T-helper 2 cell treated with Interferon-gamma antibody and Interleukin-4, amounts not matched to agents 5 μg/mL and 100 μg/mL, for 36 hours (primary cell): ENCODE data around the gene EDAR.

Source experiments
- DNase-seq: peaks from one replicate; pipeline ENCODE4 v3.0.0; 2021; ENCODE audit warnings: low spot score
- H3K27ac Mint-ChIP-seq: one replicate; pipeline ENCODE4 v1.8.0; 2021; ENCODE audit warnings: mild to moderate bottlenecking, mixed read lengths
- H3K27me3 Mint-ChIP-seq: one replicate; pipeline ENCODE4 v1.8.0; 2021; ENCODE audit warnings: low read depth, mixed read lengths
- H3K36me3 Mint-ChIP-seq: one replicate; pipeline ENCODE4 v1.8.0; 2021; ENCODE audit warnings: low read depth, mixed read lengths
- H3K4me1 Mint-ChIP-seq: one replicate; pipeline ENCODE4 v1.8.0; 2021; ENCODE audit warnings: low read depth, mixed read lengths
- H3K4me3 Mint-ChIP-seq: one replicate; pipeline ENCODE4 v1.8.0; 2022; ENCODE audit warnings: mild to moderate bottlenecking, moderate library complexity, mixed read lengths
- H3K9me3 Mint-ChIP-seq: one replicate; pipeline ENCODE4 v1.8.0; 2021; ENCODE audit warnings: mixed read lengths

Gene EDAR

GRCh38 chr2:108968619-108969018 lies 20.4 kb downstream of the EDAR start:
- no peak overlapping the region for H3K27ac Mint-ChIP-seq

GRCh38 chr2:108967757-108968156 lies 21.3 kb downstream of the EDAR start:
- no peak for DNase-seq
- H3K27me3 Mint-ChIP-seq, result no peaks in the 10 kb centered on the region
- H3K4me1 Mint-ChIP-seq, result peaks cover 6% of the 10 kb centered on the region
- no peak overlapping the region for H3K4me3 Mint-ChIP-seq
- H3K9me3 Mint-ChIP-seq, result no peaks in the 10 kb centered on the region
- no peaks in the 10 kb centered on the region for H3K36me3 Mint-ChIP-seq
- H3K27ac Mint-ChIP-seq, result no peak overlapping the region

More at GRCh38 chr2:108968619-108969018, 20.4 kb downstream of the EDAR start:
- H3K4me1 Mint-ChIP-seq, result peaks cover 6% of the 10 kb centered on the region
- H3K36me3 Mint-ChIP-seq, result no peaks in the 10 kb centered on the region
- H3K4me3 Mint-ChIP-seq, result no peak overlapping the region
- DNase-seq, result no peak
- H3K27me3 Mint-ChIP-seq, result no peaks in the 10 kb centered on the region
- H3K9me3 Mint-ChIP-seq, result no peaks in the 10 kb centered on the region

GRCh38 chr2:108965540-108966289 lies 23.3 kb downstream of the EDAR start:
- Mint-ChIP-seq H3K9me3 (no peaks in the 10 kb centered on the region), H3K27ac (no peak overlapping the region), H3K27me3 (no peaks in the 10 kb centered on the region), H3K36me3 (no peaks in the 10 kb centered on the region), H3K4me1 (peaks cover 6% of the 10 kb centered on the region), H3K4me3 (no peak overlapping the region)
- no peak for DNase-seq

GRCh38 chr2:108963057-108963456 lies 26.0 kb downstream of the EDAR start:
- no peak for DNase-seq
- Mint-ChIP-seq H3K4me1 (peaks cover 6% of the 10 kb centered on the region), H3K27ac (no peak overlapping the region), H3K9me3 (no peaks in the 10 kb centered on the region), H3K27me3 (no peaks in the 10 kb centered on the region), H3K36me3 (no peaks in the 10 kb centered on the region), H3K4me3 (no peak overlapping the region)

- no peak for DNase-seq
- no peak overlapping the region for H3K27ac Mint-ChIP-seq
- peaks cover 6% of the 10 kb centered on the region for H3K4me1 Mint-ChIP-seq
- H3K36me3 Mint-ChIP-seq, result no peaks in the 10 kb centered on the region
- H3K4me3 Mint-ChIP-seq, result no peak overlapping the region
- no peaks in the 10 kb centered on the region for H3K27me3 Mint-ChIP-seq
- H3K9me3 Mint-ChIP-seq, result no peaks in the 10 kb centered on the region
Observed at GRCh38 chr2:108961796-108962195, 27.2 kb downstream of the EDAR start.

GRCh38 chr2:108960006-108960405 lies 29.0 kb downstream of the EDAR start:
- Mint-ChIP-seq H3K27ac (no peak overlapping the region), H3K4me3 (no peak overlapping the region), H3K4me1 (no peaks in the 10 kb centered on the region)

GRCh38 chr2:108959401-108959800 lies 29.6 kb downstream of the EDAR start:
- no peaks in the 10 kb centered on the region for H3K27me3 Mint-ChIP-seq
- H3K4me1 Mint-ChIP-seq, result no peaks in the 10 kb centered on the region
- H3K27ac Mint-ChIP-seq, result no peak overlapping the region
- no peaks in the 10 kb centered on the region for H3K9me3 Mint-ChIP-seq
- H3K4me3 Mint-ChIP-seq, result no peak overlapping the region
- no peak for DNase-seq
- no peaks in the 10 kb centered on the region for H3K36me3 Mint-ChIP-seq

More at GRCh38 chr2:108960006-108960405, 29.0 kb downstream of the EDAR start:
- H3K36me3 Mint-ChIP-seq, result no peaks in the 10 kb centered on the region
- DNase-seq, result no peak
- H3K9me3 Mint-ChIP-seq, result no peaks in the 10 kb centered on the region
- H3K27me3 Mint-ChIP-seq, result no peaks in the 10 kb centered on the region

GRCh38 chr2:108958632-108959341 lies 30.2 kb downstream of the EDAR start:
- Mint-ChIP-seq H3K27ac (no peak overlapping the region), H3K9me3 (no peaks in the 10 kb centered on the region), H3K36me3 (no peaks in the 10 kb centered on the region), H3K27me3 (no peaks in the 10 kb centered on the region), H3K4me1 (no peaks in the 10 kb centered on the region), H3K4me3 (no peak overlapping the region)
- DNase-seq, result no peak

GRCh38 chr2:108958002-108958401 lies 31.0 kb downstream of the EDAR start:
- Mint-ChIP-seq H3K9me3 (no peaks in the 10 kb centered on the region), H3K36me3 (no peaks in the 10 kb centered on the region), H3K4me1 (no peaks in the 10 kb centered on the region), H3K27me3 (no peaks in the 10 kb centered on the region), H3K27ac (no peak overlapping the region), H3K4me3 (no peak overlapping the region)
- no peak for DNase-seq

GRCh38 chr2:108956375-108956774 lies 32.6 kb downstream of the EDAR start:
- Mint-ChIP-seq H3K4me3 (no peak overlapping the region), H3K36me3 (no peaks in the 10 kb centered on the region), H3K27me3 (no peaks in the 10 kb centered on the region), H3K9me3 (peaks cover 15% of the 10 kb centered on the region), H3K27ac (no peak overlapping the region), H3K4me1 (no peaks in the 10 kb centered on the region)
- no peak for DNase-seq

GRCh38 chr2:108950369-108951135 lies 38.5 kb downstream of the EDAR start:
- H3K36me3 Mint-ChIP-seq, result no peaks in the 10 kb centered on the region
- H3K27ac Mint-ChIP-seq, result no peak overlapping the region
- H3K4me3 Mint-ChIP-seq, result no peak overlapping the region
- peaks cover 45% of the 10 kb centered on the region for H3K9me3 Mint-ChIP-seq
- no peaks in the 10 kb centered on the region for H3K27me3 Mint-ChIP-seq
- no peak for DNase-seq
- no peaks in the 10 kb centered on the region for H3K4me1 Mint-ChIP-seq

- no peak overlapping the region for H3K27ac Mint-ChIP-seq
- no peak for DNase-seq
- H3K36me3 Mint-ChIP-seq, result no peaks in the 10 kb centered on the region
- no peaks in the 10 kb centered on the region for H3K27me3 Mint-ChIP-seq
- peaks cover 45% of the 10 kb centered on the region for H3K9me3 Mint-ChIP-seq
- H3K4me1 Mint-ChIP-seq, result no peaks in the 10 kb centered on the region
- H3K4me3 Mint-ChIP-seq, result no peak overlapping the region
Observed at GRCh38 chr2:108949316-108950239, 39.4 kb downstream of the EDAR start.

- H3K36me3 Mint-ChIP-seq, result no peaks in the 10 kb centered on the region
- no peaks in the 10 kb centered on the region for H3K4me1 Mint-ChIP-seq
- H3K9me3 Mint-ChIP-seq, result peaks cover 41% of the 10 kb centered on the region
- H3K27me3 Mint-ChIP-seq, result no peaks in the 10 kb centered on the region
- no peak overlapping the region for H3K27ac Mint-ChIP-seq
- no peak overlapping the region for H3K4me3 Mint-ChIP-seq
- no peak for DNase-seq
Observed at GRCh38 chr2:108947271-108947907, 41.6 kb downstream of the EDAR start.
